NT2/D1 (cell line): ENCODE data around the gene CNN2.
A peak's percentile ranks its signal among the peaks of the same experiment; 100 is the strongest.

ENCODE experiments used
- DNase-seq: peaks from one replicate; pipeline ENCODE4 v3.0.0-alpha.2; 2011; ENCODE audit warnings: low read depth, low spot score
- H3K27me3 ChIP-seq: 2 replicates; pipeline ENCODE4 v1.6.0; 2011; ENCODE audit warnings: mild to moderate bottlenecking; ENCODE audit not compliant: insufficient read length, insufficient read depth
- H3K36me3 ChIP-seq: 2 replicates; pipeline ENCODE4 v1.6.1; 2011; ENCODE audit warnings: mild to moderate bottlenecking, low read length, mixed read lengths; ENCODE audit not compliant: insufficient read depth, insufficient read length
- H3K4me1 ChIP-seq: 2 replicates; pipeline ENCODE4 v1.5.1; 2011; ENCODE audit not compliant: insufficient read depth, insufficient read length
- H3K4me3 ChIP-seq: 2 replicates; pipeline ENCODE4 v1.5.1; 2011; ENCODE audit warnings: low read depth; ENCODE audit not compliant: insufficient read length
- H3K9ac ChIP-seq: 2 replicates; pipeline ENCODE4 v1.6.0; 2011; ENCODE audit warnings: low read depth; ENCODE audit not compliant: insufficient read length
- H3K9me3 ChIP-seq: 2 replicates; pipeline ENCODE4 v1.5.1; 2011; ENCODE audit warnings: mild to moderate bottlenecking, low read length; ENCODE audit not compliant: insufficient read depth
- SUZ12 ChIP-seq: IDR thresholded peaks from 2 replicates; pipeline ENCODE4 v1.6.1; 2011; ENCODE audit not compliant: insufficient read length, insufficient read depth; ENCODE audit errors: extremely low read depth
- YY1 ChIP-seq: IDR thresholded peaks from 2 replicates; pipeline ENCODE4 v1.6.1; 2011; ENCODE audit not compliant: insufficient read length, insufficient read depth
- ZNF274 ChIP-seq: IDR thresholded peaks from 2 replicates; pipeline ENCODE4 v1.6.1; 2011; ENCODE audit warnings: mild to moderate bottlenecking, low read depth, low read length

CNN2 gene

DNA sequence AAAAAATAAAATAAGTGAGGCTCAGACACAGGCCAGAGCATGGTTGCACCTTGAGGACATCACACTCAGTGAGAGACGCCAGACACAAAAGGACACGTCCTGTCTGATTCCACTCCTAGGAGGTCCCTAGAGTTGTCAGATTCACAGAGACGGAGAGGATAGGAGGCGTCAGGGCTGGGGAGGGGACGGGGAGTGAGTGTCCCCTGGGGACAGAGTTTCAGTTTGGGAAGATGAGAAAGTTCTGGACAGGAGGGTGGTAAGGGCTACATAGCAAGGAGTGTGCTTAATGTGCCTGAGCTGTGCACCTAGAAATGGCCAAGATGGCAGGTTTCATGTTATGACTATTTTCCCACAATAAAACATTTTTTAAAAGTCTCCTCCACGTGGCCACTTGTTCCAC, 28.3 kb upstream of the CNN2 start:
- peaks cover 24% of the 10 kb centered on the region for H3K27me3 ChIP-seq
- H3K9me3 ChIP-seq, result no peaks in the 10 kb centered on the region
- no peak overlapping the region for H3K4me3 ChIP-seq
- no peak for DNase-seq
- H3K4me1 ChIP-seq, result peaks cover 13% of the 10 kb centered on the region
- no peak overlapping the region for H3K9ac ChIP-seq
- peaks cover 32% of the 10 kb centered on the region for H3K36me3 ChIP-seq
- TF ChIP-seq YY1 (no peak), SUZ12 (no peak), ZNF274 (no peak)

DNA sequence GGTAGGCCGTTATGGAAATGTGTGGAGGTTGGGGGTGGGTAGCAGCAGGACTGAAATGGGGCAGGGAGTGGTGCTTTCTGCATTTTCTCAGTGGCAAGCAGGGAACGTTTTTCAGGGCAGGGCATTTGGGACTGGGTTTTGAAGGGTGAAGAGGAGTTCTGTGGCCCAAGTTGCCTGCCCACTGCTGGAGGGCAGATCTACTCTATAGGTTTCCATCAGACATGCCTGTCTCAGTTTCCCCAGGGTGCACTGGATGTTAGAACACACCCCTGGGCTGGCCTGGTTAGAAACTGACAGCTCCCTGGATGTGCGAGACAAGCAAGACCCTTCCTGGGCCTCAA, 27.1 kb upstream of the CNN2 start:
- Histone ChIP-seq H3K9me3 (no peaks in the 10 kb centered on the region), H3K4me1 (peaks cover 9% of the 10 kb centered on the region), H3K27me3 (peaks cover 24% of the 10 kb centered on the region), H3K36me3 (peaks cover 19% of the 10 kb centered on the region), H3K4me3 (no peak overlapping the region), H3K9ac (no peak overlapping the region)
- DNase-seq, result no peak
- no peak for TF ChIP-seq SUZ12
- no peak for TF ChIP-seq ZNF274
- no peak for TF ChIP-seq YY1

DNA sequence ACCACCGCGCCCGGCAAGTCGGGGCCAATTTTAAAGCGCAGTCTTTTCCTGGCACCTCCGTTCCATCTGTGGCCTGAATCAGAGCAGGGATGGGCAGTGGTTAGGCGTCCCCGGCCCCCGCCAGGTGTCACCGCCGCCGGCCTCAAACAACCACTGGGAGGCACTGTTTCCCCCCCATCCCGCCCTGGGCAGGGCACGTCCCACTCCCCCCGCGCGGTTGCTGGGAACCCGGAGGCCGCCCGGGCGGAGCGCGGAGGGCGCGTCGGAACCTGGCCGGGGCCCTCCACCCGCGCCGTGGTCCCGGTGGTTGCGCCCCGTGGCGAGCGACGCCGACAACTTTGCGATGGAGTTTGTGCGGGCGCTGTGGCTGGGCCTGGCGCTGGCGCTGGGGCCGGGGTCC, 26.3 kb upstream of the CNN2 start, which contains the start of gene GRIN3B:
Gene GRIN3B, plus strand, starts transcription at position 325 of the 400 bp plus-strand sequence. Its CDS starts 19 bp downstream, at position 344.
- Histone ChIP-seq H3K27me3 (peaks cover 24% of the 10 kb centered on the region), H3K4me1 (peaks cover 9% of the 10 kb centered on the region), H3K36me3 (peaks cover 12% of the 10 kb centered on the region), H3K9me3 (no peaks in the 10 kb centered on the region), H3K4me3 (peak within 1 kb of the TSS; percentile 30), H3K9ac (peak within 1 kb of the TSS; percentile 58)
- DNase-seq, result no peak
- TF ChIP-seq ZNF274 (no peak), YY1 (no peak), SUZ12 (no peak)

DNA sequence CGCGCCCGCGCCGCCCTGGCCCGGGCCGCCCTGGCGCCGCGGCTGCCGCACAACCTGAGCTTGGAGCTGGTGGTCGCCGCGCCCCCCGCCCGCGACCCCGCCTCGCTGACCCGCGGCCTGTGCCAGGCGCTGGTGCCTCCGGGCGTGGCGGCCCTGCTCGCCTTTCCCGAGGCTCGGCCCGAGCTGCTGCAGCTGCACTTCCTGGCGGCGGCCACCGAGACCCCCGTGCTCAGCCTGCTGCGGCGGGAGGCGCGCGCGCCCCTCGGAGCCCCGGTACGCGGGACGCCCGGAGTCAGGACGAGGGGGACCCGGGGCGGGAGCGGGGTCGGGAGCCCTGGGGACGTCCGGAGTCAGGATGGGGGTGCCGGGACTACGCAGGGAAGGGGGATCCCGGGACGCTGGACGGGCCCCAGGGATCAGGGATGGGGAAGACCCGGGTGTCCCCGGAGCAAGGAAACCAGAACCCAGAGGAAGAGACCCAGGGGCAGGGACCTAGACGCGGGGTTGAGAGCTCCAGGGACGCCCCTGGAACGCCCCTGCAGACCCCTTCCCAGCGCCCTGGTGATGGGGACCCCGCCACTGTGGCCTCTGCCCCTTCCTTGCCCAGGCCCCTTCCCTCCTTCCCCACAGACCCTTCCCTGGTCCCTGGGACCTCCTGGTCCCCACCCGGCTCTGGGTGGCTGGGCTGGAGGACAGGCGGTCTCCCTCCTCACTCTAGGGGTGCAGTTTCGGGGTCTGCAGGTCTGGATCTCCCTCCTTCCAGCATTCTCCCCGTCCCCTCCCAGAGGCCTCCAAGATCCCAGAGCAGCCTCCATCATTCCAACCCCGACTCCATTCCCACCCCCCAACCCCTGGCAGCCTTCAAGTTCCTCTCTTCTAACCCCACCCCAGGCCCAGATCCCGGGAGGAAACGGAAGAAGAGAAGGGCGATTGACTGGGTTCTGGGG, 25.5 kb upstream of the CNN2 start:
- no peak for DNase-seq
- Histone ChIP-seq H3K9ac (peak overlapping the region; percentile 58), H3K27me3 (peaks cover 24% of the 10 kb centered on the region), H3K4me3 (peak overlapping the region; percentile 30), H3K9me3 (no peaks in the 10 kb centered on the region), H3K4me1 (peaks cover 9% of the 10 kb centered on the region), H3K36me3 (peaks cover 5% of the 10 kb centered on the region)
- TF ChIP-seq ZNF274 (no peak), SUZ12 (no peak), YY1 (no peak)

DNA sequence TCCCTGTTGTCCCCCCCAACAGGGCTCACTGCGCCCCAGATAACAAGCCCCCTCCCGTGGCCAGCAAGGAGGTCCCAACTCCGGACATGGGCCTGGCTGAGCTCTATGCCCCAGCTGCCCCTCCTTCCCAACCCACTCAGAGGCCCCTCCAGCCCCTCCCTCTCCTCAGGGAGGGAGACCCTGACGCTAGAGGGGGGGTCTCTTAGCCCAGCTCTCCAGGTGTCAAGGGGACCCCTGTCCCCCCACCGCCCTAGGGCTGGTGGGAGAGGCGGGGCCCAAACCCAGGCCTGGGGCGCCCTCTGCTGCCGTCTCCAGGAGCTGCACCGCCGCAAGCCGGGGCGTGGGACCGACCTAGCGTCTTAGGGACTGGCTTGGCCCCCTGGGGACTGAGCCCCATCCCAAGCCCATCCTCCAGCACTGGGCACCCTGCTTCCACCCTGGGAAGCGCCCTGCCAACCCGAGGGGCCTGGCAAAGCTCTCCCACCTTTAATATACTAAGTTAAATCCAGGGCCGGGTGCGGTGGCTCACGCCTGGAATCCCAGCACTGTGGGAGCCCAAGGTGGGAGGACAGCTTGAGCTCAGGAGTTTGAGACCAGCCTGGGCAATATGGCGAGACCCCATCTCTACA, 24.8 kb upstream of the CNN2 start:
- peak overlapping the region; percentile 30 for H3K4me3 ChIP-seq
- H3K36me3 ChIP-seq, result peaks cover 2% of the 10 kb centered on the region
- TF ChIP-seq YY1 (no peak), SUZ12 (no peak), ZNF274 (no peak)
- no peak for DNase-seq
- peaks cover 24% of the 10 kb centered on the region for H3K27me3 ChIP-seq
- no peaks in the 10 kb centered on the region for H3K9me3 ChIP-seq
- H3K4me1 ChIP-seq, result peaks cover 6% of the 10 kb centered on the region
- peak overlapping the region; percentile 58 for H3K9ac ChIP-seq

DNA sequence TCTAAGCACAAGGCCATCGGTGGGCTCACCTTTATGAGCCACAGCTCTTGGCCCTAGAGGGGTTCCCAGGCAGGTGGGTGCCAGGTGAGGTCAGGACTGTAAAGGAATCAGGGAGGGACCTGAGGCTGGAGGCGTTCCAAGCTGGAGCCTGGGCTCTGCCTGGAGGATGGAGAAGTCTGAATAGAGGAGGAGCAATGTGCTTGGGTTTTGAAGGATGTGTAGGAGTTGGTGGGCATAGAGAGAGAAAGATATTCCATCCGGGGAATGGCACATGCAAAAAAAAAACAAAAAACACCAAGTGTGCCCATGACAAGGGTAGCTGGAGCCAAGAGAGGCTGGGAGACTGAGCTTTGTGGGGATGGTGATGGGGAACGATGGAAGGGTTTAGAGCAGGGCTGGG, 23.8 kb upstream of the CNN2 start:
- no peak for DNase-seq
- Histone ChIP-seq H3K36me3 (peaks cover 10% of the 10 kb centered on the region), H3K9ac (no peak overlapping the region), H3K27me3 (peaks cover 24% of the 10 kb centered on the region), H3K4me3 (no peak overlapping the region), H3K4me1 (peaks cover 6% of the 10 kb centered on the region), H3K9me3 (no peaks in the 10 kb centered on the region)
- TF ChIP-seq SUZ12 (no peak), ZNF274 (no peak), YY1 (no peak)

DNA sequence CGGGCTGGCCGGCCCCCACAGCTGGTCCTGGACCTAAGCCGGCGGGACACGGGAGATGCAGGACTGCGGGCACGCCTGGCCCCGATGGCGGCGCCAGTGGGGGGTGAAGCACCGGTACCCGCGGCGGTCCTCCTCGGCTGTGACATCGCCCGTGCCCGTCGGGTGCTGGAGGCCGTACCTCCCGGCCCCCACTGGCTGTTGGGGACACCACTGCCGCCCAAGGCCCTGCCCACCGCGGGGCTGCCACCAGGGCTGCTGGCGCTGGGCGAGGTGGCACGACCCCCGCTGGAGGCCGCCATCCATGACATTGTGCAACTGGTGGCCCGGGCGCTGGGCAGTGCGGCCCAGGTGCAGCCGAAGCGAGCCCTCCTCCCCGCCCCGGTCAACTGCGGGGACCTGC, 23.1 kb upstream of the CNN2 start:
- no peaks in the 10 kb centered on the region for H3K9me3 ChIP-seq
- H3K9ac ChIP-seq, result no peak overlapping the region
- H3K27me3 ChIP-seq, result peaks cover 24% of the 10 kb centered on the region
- no peak for DNase-seq
- H3K36me3 ChIP-seq, result peaks cover 14% of the 10 kb centered on the region
- TF ChIP-seq YY1, result no peak
- no peak for TF ChIP-seq ZNF274
- peaks cover 6% of the 10 kb centered on the region for H3K4me1 ChIP-seq
- H3K4me3 ChIP-seq, result no peak overlapping the region
